Mucosa of stomach (tissue), 1 donor: ENCODE data around the gene TUBE1.
A peak's percentile ranks its signal among the peaks of the same experiment; 100 is the strongest.

Source experiments
- H3K27me3 ChIP-seq: one replicate; pipeline ENCODE4 v1.7.0; 2013; ENCODE audit warnings: mild to moderate bottlenecking, low read length; ENCODE audit not compliant: control insufficient read depth, insufficient read depth
- H3K36me3 ChIP-seq: one replicate; pipeline ENCODE4 v1.7.0; 2013; ENCODE audit warnings: low read length; ENCODE audit not compliant: control insufficient read depth, insufficient read depth
- H3K4me1 ChIP-seq: one replicate; pipeline ENCODE4 v1.7.0; 2013; ENCODE audit warnings: mild to moderate bottlenecking, low read length; ENCODE audit not compliant: control insufficient read depth, insufficient read depth
- H3K4me3 ChIP-seq: one replicate; pipeline ENCODE4 v1.7.0; 2013; ENCODE audit warnings: low read length
- H3K9ac ChIP-seq: one replicate; pipeline ENCODE4 v1.7.0; 2013; ENCODE audit warnings: mild to moderate bottlenecking, low read length, moderate library complexity
- H3K9me3 ChIP-seq: one replicate; pipeline ENCODE4 v1.7.0; 2013; ENCODE audit warnings: mild to moderate bottlenecking, low read length, moderate library complexity; ENCODE audit not compliant: control insufficient read depth
- donor health status: Pancreatic carcinoma.

Gene TUBE1

DNA sequence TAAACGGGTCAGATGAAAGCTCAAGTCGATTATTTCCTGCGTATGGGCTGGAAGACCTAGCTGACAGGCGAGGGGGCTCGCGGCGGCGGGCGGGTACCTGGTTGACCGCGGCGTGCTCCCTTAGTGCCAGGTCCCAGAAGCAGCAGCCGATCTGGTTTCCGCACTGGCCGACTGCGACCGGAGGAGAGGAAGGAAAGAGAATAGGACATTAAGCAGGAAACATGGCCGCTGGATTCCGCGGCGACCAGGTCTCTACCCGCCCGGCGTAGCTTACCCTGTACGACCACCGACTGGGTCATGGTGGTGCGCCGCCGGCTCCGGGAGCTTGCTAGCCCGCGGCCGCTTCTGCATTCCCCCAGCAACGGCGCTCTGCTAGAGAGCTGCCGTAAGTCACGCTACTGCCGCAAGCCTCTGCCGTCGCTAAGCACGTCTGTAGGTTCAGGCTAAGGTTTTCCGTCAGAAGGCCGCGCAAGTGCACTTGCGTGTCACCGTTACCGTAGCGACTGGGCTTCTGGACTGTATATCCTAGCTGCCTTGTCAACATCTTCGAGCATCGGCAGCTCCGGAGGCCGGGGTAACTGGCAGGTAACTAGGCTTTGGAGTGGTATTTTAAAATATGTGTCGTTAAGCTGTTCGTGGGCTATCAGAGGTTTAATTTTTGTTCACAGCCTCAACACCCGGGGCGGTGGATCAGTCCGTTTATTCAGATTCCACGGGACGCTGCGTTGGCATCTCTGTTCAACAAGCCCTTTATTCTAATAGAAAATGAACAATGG lies at the start of gene TUBE1, which contains the start of gene FAM229B:
TUBE1 (minus strand) TSS at position 347 of the 776 bp plus-strand sequence; CDS start at position 299, 48 bp downstream.
FAM229B (plus strand) TSS at position 456 of the 776 bp plus-strand sequence. CDS start 11,693 bp downstream, outside the sequence.
- H3K4me3 ChIP-seq = peak within 1 kb of the TSS; percentile 73
- H3K27me3 ChIP-seq = no peaks in the 10 kb centered on the region
- H3K9me3 ChIP-seq = no peaks in the 10 kb centered on the region
- peak within 1 kb of the TSS; percentile 82 for H3K9ac ChIP-seq
- H3K36me3 ChIP-seq = no peaks in the 10 kb centered on the region
- H3K4me1 ChIP-seq = peaks cover 4% of the 10 kb centered on the region

- H3K36me3 ChIP-seq = no peaks in the 10 kb centered on the region
- no peaks in the 10 kb centered on the region for H3K4me1 ChIP-seq
- no peaks in the 10 kb centered on the region for H3K27me3 ChIP-seq
- H3K4me3 ChIP-seq = no peak overlapping the region
- no peaks in the 10 kb centered on the region for H3K9me3 ChIP-seq
- no peak overlapping the region for H3K9ac ChIP-seq
These were observed 43.6 kb upstream of the TUBE1 start for GRCh38 chr6:112130878-112131277.

GRCh38 chr6:112128208-112128607 lies 40.9 kb upstream of the TUBE1 start:
- Histone ChIP-seq H3K9ac (no peak overlapping the region), H3K27me3 (no peaks in the 10 kb centered on the region), H3K4me3 (no peak overlapping the region), H3K36me3 (no peaks in the 10 kb centered on the region), H3K4me1 (no peaks in the 10 kb centered on the region), H3K9me3 (no peaks in the 10 kb centered on the region)

DNA sequence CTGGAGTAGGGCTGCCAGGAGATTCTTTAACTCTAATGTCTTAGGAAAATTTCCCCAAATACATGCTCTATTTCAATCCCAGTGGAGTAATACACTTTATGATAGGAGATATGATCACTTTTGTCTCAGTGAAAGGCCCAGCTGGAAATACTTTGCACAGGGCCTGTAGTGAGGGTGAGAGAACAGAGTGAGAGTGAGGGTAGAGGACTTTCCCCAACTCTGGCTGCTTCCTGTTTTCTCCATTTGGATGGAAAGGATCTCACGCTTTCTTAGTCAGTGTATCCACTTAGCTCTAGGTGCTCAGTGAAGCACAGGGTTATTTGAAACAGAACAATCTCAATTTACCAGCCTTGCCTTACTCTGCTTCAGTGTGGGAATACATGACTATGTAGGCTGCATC lies 36.7 kb upstream of the TUBE1 start:
- Histone ChIP-seq H3K9ac (no peak overlapping the region), H3K4me1 (no peaks in the 10 kb centered on the region), H3K36me3 (no peaks in the 10 kb centered on the region), H3K9me3 (no peaks in the 10 kb centered on the region), H3K27me3 (no peaks in the 10 kb centered on the region), H3K4me3 (no peak overlapping the region)

GRCh38 chr6:112122756-112123155 lies 35.5 kb upstream of the TUBE1 start:
- H3K27me3 ChIP-seq = no peaks in the 10 kb centered on the region
- H3K4me1 ChIP-seq = no peaks in the 10 kb centered on the region
- H3K9me3 ChIP-seq = no peaks in the 10 kb centered on the region
- no peaks in the 10 kb centered on the region for H3K36me3 ChIP-seq
- H3K9ac ChIP-seq = no peak overlapping the region
- no peak overlapping the region for H3K4me3 ChIP-seq

- Histone ChIP-seq H3K4me3 (no peak overlapping the region), H3K9ac (no peak overlapping the region), H3K36me3 (no peaks in the 10 kb centered on the region), H3K9me3 (no peaks in the 10 kb centered on the region), H3K27me3 (no peaks in the 10 kb centered on the region), H3K4me1 (no peaks in the 10 kb centered on the region)
These were observed 30.8 kb upstream of the TUBE1 start for GRCh38 chr6:112118034-112118433.

DNA sequence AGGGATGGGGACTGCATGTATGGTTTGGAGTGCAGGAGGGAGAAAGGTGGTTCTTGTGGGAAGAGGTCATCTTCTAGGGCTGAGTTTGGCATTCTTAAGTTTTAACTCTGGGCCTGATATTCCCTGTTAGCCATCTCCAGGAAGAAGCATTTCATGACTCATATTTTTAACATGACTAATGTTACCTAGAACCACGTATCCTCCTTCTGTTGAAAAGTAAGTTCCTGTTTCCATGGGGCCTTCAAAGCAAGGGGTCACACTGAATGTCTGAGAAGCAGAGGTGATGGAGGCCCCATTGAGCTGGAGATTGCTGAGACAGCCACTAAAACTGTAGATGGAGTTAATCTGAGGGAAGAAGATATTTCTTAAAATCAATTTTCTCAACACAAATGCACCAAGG lies 30.3 kb upstream of the TUBE1 start:
- H3K9ac ChIP-seq = no peak overlapping the region
- no peak overlapping the region for H3K4me3 ChIP-seq
- no peaks in the 10 kb centered on the region for H3K27me3 ChIP-seq
- H3K4me1 ChIP-seq = no peaks in the 10 kb centered on the region
- H3K36me3 ChIP-seq = no peaks in the 10 kb centered on the region
- no peaks in the 10 kb centered on the region for H3K9me3 ChIP-seq

DNA sequence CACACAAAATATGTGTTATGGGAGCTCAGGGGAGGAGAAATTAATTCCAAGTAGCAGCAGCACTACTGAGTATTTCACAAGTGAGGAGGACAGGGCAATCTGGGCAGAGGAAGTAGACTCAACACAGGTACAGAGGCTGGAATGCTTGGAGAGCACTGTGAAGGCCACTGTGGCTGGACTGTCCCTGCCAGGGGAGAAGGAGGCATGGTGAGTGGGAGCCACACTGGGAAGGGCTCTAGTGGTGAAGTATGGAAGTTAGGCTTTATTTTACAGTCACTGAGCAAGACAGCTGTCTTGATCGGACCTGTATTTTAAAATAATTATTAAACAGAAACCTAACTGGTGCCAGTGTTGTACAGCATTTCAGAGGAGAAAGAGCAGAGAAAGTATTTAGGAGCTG lies 28.9 kb upstream of the TUBE1 start:
- H3K4me3 ChIP-seq = no peak overlapping the region
- no peaks in the 10 kb centered on the region for H3K9me3 ChIP-seq
- no peaks in the 10 kb centered on the region for H3K27me3 ChIP-seq
- no peaks in the 10 kb centered on the region for H3K4me1 ChIP-seq
- no peak overlapping the region for H3K9ac ChIP-seq
- H3K36me3 ChIP-seq = no peaks in the 10 kb centered on the region

DNA sequence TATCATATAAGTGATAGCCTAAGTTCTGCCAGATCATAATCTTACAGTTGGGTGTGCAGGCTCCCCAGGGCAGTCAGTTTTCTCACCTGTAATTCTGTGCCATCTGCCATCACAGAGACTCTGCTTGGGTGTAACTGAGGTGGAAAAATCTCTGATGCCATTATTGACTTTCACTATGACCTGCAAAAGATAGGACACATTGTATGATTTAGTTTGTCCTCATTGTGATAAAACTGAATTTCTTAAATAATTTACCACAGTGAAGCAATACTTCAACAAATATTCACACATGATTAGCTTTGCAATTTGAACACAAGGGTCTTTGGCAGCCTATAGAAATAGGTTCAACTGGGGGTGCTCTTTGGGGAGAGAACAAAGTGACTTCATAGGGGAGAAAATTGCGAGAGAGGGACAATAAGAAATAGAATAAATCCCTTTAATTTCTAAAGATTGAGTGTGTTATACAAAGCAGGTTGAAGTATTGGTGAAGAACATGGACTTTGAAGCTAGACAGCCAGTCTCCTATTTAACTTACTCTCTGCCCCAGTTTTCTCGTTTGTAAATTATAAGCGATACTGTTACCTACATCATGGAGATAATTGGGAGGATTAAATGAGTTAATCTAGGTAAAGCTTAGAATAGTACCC lies 27.4 kb upstream of the TUBE1 start:
- no peaks in the 10 kb centered on the region for H3K36me3 ChIP-seq
- H3K9ac ChIP-seq = no peak overlapping the region
- H3K4me3 ChIP-seq = no peak overlapping the region

DNA sequence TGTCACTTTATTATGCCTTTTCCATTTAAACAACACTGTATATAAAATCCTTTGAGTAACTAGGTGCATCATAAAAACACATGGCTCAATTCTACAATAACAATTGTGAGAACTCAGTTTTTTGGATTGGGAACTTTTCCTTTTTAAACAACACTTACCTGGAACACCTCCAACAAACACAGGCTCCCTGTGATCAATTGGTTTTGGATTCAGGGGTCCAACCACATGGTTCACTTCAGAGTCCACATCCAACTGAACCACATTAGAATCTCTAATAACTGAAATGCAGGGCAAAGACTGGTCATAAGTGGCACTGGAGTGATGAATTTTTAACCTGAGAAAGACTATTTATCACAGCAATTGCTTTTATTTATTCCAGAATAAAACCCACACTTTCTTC lies 26.6 kb upstream of the TUBE1 start:
- H3K9ac ChIP-seq = no peak overlapping the region
- H3K4me3 ChIP-seq = no peak overlapping the region
- H3K9me3 ChIP-seq = no peaks in the 10 kb centered on the region
- H3K4me1 ChIP-seq = no peaks in the 10 kb centered on the region
- no peaks in the 10 kb centered on the region for H3K27me3 ChIP-seq
- no peaks in the 10 kb centered on the region for H3K36me3 ChIP-seq

More for the DNA sequence above, 27.4 kb upstream of the TUBE1 start:
- Histone ChIP-seq H3K4me1 (no peaks in the 10 kb centered on the region), H3K27me3 (no peaks in the 10 kb centered on the region), H3K9me3 (no peaks in the 10 kb centered on the region)

GRCh38 chr6:112113431-112113830 lies 26.1 kb upstream of the TUBE1 start:
- no peak overlapping the region for H3K4me3 ChIP-seq
- no peaks in the 10 kb centered on the region for H3K4me1 ChIP-seq
- H3K9ac ChIP-seq = no peak overlapping the region
- H3K27me3 ChIP-seq = no peaks in the 10 kb centered on the region
- no peaks in the 10 kb centered on the region for H3K36me3 ChIP-seq
- H3K9me3 ChIP-seq = no peaks in the 10 kb centered on the region

DNA sequence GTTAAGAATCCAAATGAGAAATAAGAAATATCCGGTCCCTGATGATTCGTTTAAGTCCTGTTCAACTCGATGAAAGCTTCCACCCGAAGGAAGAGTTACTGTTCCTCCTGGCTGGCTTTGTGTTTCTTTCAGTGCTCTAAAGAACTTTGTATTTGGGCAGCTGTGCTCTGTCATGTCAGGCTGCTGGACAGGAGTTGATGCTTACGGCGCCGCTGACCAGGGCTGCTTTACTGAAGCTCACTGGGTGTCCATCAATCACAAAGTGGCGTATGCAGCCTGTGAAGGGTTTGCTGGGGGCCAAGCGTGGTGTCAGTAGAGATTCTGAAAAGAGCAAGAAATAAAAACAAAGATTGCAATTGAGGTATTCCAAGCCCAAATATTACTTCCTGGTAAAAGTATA lies 22.0 kb upstream of the TUBE1 start:
- Histone ChIP-seq H3K36me3 (no peaks in the 10 kb centered on the region), H3K9ac (no peak overlapping the region), H3K4me1 (no peaks in the 10 kb centered on the region), H3K27me3 (no peaks in the 10 kb centered on the region), H3K4me3 (no peak overlapping the region), H3K9me3 (no peaks in the 10 kb centered on the region)
